ENCODE data around the gene XAGE1B. TPM values are rescaled to one million over a fixed set of nuclear protein-coding genes. Genes with fewer than 3 reads are reported as not detected.

Gene XAGE1B
- total and polyA plus RNA-seq, 2 of the 13 experiments (the other 11 are each of a cell fraction or from before 2014, with no cell fraction given) = not detected

Small RNAs within 50 kb of the gene (small RNA-seq; reads per million reads assigned to genes)
- 0 reads per million in 3 experiments for gene BX510359.8 (ENCODE audit: insufficient read depth in 2 of 3, insufficient read length in 3 of 3, low read depth in 2 of 3, low replicate concordance in 1 of 3)
- gene RBM22P7 (ENCODE audit: insufficient read depth in 2 of 3, insufficient read length in 3 of 3, low read depth in 2 of 3, low replicate concordance in 1 of 3) = 0 reads per million in 3 experiments

Other genes with a start within 250 kb of the XAGE1B start
- gene XAGE2, start 148.0 kb downstream of the XAGE1B start, total RNA-seq (2016; rRNA removed; fragmentation: Illumina TruSeq; extraction: Trizol) = not detected in 2 replicates
- not detected in 2 replicates for gene XAGE2, start 148.0 kb downstream of the XAGE1B start, polyA plus RNA-seq (2011; rRNA removed)
- not detected in 2 replicates for gene XAGE1A, start 21.3 kb downstream of the XAGE1B start, total RNA-seq (2016; rRNA removed; fragmentation: Illumina TruSeq; extraction: Trizol)
- not detected in 2 replicates for gene XAGE1A, start 21.3 kb downstream of the XAGE1B start, polyA plus RNA-seq (2011; rRNA removed)
- not detected in 2 replicates for gene SSX7, start 137.8 kb upstream of the XAGE1B start, total RNA-seq (2016; rRNA removed; fragmentation: Illumina TruSeq; extraction: Trizol)
- not detected in 2 replicates for gene SSX7, start 137.8 kb upstream of the XAGE1B start, polyA plus RNA-seq (2011; rRNA removed)
- not detected in 2 replicates for gene SSX2, start 190.1 kb upstream of the XAGE1B start, total RNA-seq (2016; rRNA removed; fragmentation: Illumina TruSeq; extraction: Trizol)
- gene SSX2, start 190.1 kb upstream of the XAGE1B start, polyA plus RNA-seq (2011; rRNA removed) = not detected in 2 replicates
- gene SSX2B, start 234.2 kb upstream of the XAGE1B start, total RNA-seq (2016; rRNA removed; fragmentation: Illumina TruSeq; extraction: Trizol) = not detected in 2 replicates
- gene SSX2B, start 234.2 kb upstream of the XAGE1B start, polyA plus RNA-seq (2011; rRNA removed) = not detected in 2 replicates